ENCODE data around the gene RIN3. TPM values are rescaled to one million over a fixed set of nuclear protein-coding genes. Genes with fewer than 3 reads are reported as not detected.

RIN3 gene
- total and polyA plus RNA-seq, 4 donors: 5.0 to 15.6 (median 9.0) TPM

DNA sequence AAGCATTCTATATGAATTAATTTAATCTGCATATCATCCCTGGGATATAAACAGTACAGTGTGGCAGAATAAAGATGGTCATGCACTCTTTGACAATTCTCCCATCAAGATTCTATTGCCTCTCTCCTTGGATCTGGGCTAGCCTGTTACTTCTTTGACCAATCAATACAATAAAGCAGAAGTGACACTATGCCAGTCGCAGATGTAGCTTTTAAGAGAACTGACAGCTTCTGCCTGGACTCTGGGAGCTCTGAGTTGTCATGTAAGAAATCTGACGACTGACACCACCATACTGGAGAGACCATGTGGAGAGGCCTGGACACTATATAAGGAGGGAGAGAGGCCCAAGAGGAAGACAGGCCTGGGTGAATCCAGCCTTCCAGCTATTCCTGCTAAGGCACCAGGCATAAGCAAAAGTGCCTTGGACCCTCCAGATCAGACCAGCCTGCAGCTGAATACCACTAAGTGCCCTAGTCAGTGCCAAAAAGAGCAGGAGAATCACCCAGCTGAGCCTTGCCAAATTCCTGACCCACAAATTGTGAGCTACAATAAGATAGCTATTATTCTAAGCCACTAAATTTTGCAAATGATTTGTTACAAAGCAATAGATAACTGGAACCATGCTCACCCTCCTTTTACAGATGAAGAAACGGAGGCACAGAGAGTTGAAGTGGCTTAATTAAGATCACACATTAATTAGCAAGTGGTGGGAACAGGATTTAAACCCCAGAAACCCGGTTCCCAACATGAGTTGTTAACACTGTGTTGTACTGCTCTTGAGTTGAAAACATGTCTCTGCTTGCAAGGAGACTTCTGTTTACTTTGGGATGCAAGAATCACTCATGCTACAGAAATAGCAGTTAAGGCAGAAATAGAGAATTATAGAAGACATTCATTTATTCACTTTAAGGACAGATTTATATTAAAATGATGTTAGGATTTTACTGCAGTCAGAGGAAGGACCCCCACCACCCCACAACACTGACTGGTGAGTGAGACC is 84.6 kb downstream of the RIN3 start:
- H3K27me3 ChIP-seq (ENCODE audit: control insufficient read depth in 4 of 4, insufficient read depth in 4 of 4, low read length in 3 of 4): no peaks in the 10 kb centered on the region
- no peaks in the 10 kb centered on the region for H3K4me1 ChIP-seq (ENCODE audit: control insufficient read depth in 4 of 4, insufficient read depth in 4 of 4, low read length in 3 of 4)
- no peak overlapping the region for H3K27ac ChIP-seq (ENCODE audit: low read depth in 1 of 2, low read length in 2 of 2)
- H3K9ac ChIP-seq (ENCODE audit: low read depth in 1 of 2, low read length in 2 of 2): no peak overlapping the region
- peaks cover 0 to 3% (median 2%) of the 10 kb centered on the region in 4 donors for H3K36me3 ChIP-seq (ENCODE audit: control insufficient read depth in 4 of 4, insufficient read depth in 3 of 4, low read depth in 1 of 4, low read length in 3 of 4)
- no peak overlapping the region for H3K4me3 ChIP-seq (ENCODE audit: low read depth in 1 of 3, low read length in 3 of 3)
- no peak for DNase-seq (ENCODE audit: low spot score)
- no peaks in the 10 kb centered on the region for H3K9me3 ChIP-seq (ENCODE audit: control insufficient read depth in 4 of 4, low read length in 3 of 4)
- 93% methylated on average over 4 of the region's 4 CpGs for WGBS
- TF ChIP-seq, protein P1, sequence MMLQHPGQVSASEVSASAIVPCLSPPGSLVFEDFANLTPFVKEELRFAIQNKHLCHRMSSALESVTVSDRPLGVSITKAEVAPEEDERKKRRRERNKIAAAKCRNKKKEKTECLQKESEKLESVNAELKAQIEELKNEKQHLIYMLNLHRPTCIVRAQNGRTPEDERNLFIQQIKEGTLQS (IDR thresholded peaks at IDR 0.05): no peak
- TF ChIP-seq JUND (IDR thresholded peaks at IDR 0.05) (no peak), SP1 (IDR thresholded peaks at IDR 0.05) (no peak), HNF4A (conservative IDR thresholded peaks at IDR 0.05) (no peak), HNF4G (IDR thresholded peaks at IDR 0.05) (no peak)

DNA sequence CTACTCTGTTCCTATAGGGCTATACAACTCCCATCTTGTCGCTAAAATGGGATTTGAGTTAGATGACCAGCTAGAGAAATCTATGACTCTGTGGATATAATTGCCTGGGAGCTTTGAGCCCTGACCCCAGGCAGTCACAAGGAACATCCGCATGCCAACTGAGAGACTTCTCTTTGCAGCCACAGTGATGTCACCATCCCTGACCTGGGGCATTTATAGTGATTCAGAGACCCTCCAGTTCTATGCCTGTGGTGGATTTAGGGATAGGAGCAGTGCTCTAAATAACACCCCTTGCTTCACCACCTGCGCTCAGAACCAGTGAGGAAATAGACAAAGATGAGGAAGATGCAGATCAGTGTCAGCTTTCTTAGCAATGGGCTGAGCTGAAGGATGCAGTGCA is 86.2 kb downstream of the RIN3 start:
- TF ChIP-seq JUND (IDR thresholded peaks at IDR 0.05) (no peak), SP1 (IDR thresholded peaks at IDR 0.05) (no peak), HNF4A (conservative IDR thresholded peaks at IDR 0.05) (no peak), HNF4G (IDR thresholded peaks at IDR 0.05) (no peak), TAF1 (conservative IDR thresholded peaks at IDR 0.05) (no peak), GABPA (IDR thresholded peaks at IDR 0.05 in 1 of 2, conservative IDR thresholded peaks at IDR 0.05 in 1 of 2) (no peak), FOXA1 (IDR thresholded peaks at IDR 0.05) (no peak), EGR1 (IDR thresholded peaks at IDR 0.05; ENCODE audit: low read depth in 2 of 2) (no peak), NR2F2 (IDR thresholded peaks at IDR 0.05) (no peak), FOXA2 (IDR thresholded peaks at IDR 0.05) (no peak), RXRA (IDR thresholded peaks at IDR 0.05) (no peak)
- TF ChIP-seq, protein P2, sequence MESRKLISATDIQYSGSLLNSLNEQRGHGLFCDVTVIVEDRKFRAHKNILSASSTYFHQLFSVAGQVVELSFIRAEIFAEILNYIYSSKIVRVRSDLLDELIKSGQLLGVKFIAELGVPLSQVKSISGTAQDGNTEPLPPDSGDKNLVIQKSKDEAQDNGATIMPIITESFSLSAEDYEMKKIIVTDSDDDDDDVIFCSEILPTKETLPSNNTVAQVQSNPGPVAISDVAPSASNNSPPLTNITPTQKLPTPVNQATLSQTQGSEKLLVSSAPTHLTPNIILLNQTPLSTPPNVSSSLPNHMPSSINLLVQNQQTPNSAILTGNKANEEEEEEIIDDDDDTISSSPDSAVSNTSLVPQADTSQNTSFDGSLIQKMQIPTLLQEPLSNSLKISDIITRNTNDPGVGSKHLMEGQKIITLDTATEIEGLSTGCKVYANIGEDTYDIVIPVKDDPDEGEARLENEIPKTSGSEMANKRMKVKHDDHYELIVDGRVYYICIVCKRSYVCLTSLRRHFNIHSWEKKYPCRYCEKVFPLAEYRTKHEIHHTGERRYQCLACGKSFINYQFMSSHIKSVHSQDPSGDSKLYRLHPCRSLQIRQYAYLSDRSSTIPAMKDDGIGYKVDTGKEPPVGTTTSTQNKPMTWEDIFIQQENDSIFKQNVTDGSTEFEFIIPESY (IDR thresholded peaks at IDR 0.05): no peak
- TF ChIP-seq, protein P3, sequence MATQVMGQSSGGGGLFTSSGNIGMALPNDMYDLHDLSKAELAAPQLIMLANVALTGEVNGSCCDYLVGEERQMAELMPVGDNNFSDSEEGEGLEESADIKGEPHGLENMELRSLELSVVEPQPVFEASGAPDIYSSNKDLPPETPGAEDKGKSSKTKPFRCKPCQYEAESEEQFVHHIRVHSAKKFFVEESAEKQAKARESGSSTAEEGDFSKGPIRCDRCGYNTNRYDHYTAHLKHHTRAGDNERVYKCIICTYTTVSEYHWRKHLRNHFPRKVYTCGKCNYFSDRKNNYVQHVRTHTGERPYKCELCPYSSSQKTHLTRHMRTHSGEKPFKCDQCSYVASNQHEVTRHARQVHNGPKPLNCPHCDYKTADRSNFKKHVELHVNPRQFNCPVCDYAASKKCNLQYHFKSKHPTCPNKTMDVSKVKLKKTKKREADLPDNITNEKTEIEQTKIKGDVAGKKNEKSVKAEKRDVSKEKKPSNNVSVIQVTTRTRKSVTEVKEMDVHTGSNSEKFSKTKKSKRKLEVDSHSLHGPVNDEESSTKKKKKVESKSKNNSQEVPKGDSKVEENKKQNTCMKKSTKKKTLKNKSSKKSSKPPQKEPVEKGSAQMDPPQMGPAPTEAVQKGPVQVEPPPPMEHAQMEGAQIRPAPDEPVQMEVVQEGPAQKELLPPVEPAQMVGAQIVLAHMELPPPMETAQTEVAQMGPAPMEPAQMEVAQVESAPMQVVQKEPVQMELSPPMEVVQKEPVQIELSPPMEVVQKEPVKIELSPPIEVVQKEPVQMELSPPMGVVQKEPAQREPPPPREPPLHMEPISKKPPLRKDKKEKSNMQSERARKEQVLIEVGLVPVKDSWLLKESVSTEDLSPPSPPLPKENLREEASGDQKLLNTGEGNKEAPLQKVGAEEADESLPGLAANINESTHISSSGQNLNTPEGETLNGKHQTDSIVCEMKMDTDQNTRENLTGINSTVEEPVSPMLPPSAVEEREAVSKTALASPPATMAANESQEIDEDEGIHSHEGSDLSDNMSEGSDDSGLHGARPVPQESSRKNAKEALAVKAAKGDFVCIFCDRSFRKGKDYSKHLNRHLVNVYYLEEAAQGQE (IDR thresholded peaks at IDR 0.05): no peak
- TF ChIP-seq, protein P4, sequence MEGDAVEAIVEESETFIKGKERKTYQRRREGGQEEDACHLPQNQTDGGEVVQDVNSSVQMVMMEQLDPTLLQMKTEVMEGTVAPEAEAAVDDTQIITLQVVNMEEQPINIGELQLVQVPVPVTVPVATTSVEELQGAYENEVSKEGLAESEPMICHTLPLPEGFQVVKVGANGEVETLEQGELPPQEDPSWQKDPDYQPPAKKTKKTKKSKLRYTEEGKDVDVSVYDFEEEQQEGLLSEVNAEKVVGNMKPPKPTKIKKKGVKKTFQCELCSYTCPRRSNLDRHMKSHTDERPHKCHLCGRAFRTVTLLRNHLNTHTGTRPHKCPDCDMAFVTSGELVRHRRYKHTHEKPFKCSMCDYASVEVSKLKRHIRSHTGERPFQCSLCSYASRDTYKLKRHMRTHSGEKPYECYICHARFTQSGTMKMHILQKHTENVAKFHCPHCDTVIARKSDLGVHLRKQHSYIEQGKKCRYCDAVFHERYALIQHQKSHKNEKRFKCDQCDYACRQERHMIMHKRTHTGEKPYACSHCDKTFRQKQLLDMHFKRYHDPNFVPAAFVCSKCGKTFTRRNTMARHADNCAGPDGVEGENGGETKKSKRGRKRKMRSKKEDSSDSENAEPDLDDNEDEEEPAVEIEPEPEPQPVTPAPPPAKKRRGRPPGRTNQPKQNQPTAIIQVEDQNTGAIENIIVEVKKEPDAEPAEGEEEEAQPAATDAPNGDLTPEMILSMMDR (IDR thresholded peaks at IDR 0.05; ENCODE audit: low read depth, low read length, missing input control): no peak
- TF ChIP-seq, protein P5, sequence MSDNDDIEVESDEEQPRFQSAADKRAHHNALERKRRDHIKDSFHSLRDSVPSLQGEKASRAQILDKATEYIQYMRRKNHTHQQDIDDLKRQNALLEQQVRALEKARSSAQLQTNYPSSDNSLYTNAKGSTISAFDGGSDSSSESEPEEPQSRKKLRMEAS (IDR thresholded peaks at IDR 0.05): no peak
- WGBS: 90% methylated on average over 3 of the region's 3 CpGs

More for the DNA sequence above, 86.2 kb downstream of the RIN3 start:
- no peaks in the 10 kb centered on the region for H3K9me3 ChIP-seq (ENCODE audit: control insufficient read depth in 4 of 4, low read length in 3 of 4)
- no peak for DNase-seq (ENCODE audit: low spot score)
- H3K36me3 ChIP-seq (ENCODE audit: control insufficient read depth in 4 of 4, insufficient read depth in 3 of 4, low read depth in 1 of 4, low read length in 3 of 4): peaks cover 0 to 3% (median 2%) of the 10 kb centered on the region in 4 donors
- H3K9ac ChIP-seq (ENCODE audit: low read depth in 1 of 2, low read length in 2 of 2): no peak overlapping the region
- no peak overlapping the region for H3K27ac ChIP-seq (ENCODE audit: low read depth in 1 of 2, low read length in 2 of 2)
- H3K27me3 ChIP-seq (ENCODE audit: control insufficient read depth in 4 of 4, insufficient read depth in 4 of 4, low read length in 3 of 4): no peaks in the 10 kb centered on the region
- no peak overlapping the region for H3K4me3 ChIP-seq (ENCODE audit: low read depth in 1 of 3, low read length in 3 of 3)
- H3K4me1 ChIP-seq (ENCODE audit: control insufficient read depth in 4 of 4, insufficient read depth in 4 of 4, low read length in 3 of 4): no peaks in the 10 kb centered on the region

Measured in liver (tissue), 9 donors.